Measurements from ENCODE around the gene ESR1. TPM values are rescaled to one million over a fixed set of nuclear protein-coding genes. Genes with fewer than 3 reads are reported as not detected.
A peak's percentile ranks its signal among the peaks of the same experiment; 100 is the strongest.
"Not testable (repeated sequence)": the region's sequence is repeated elsewhere in the genome, so short reads cannot be mapped to it uniquely, and the experiment has no call there.

The ESR1 gene
- total RNA-seq, 1 donor from 2014 or later = 1.2 TPM

GRCh38 chr6:152068622-152069261 lies 261.3 kb downstream of the ESR1 start:
- no peak for DNase-seq
- intact Hi-C loops (cut with DNase I) = no loop called here
- ATAC-seq (ENCODE audit: poor library complexity) = peak; percentile 72

- intact Hi-C loops (cut with DNase I) = no loop called here
- DNase-seq (no peak), ATAC-seq (ENCODE audit: poor library complexity) (no peak)
Measured at GRCh38 chr6:152070556-152070955, 263.1 kb downstream of the ESR1 start.

GRCh38 chr6:152071318-152071717 lies 263.8 kb downstream of the ESR1 start:
- intact Hi-C loops (cut with DNase I) = no loop called here
- no peak for DNase-seq
- ATAC-seq (ENCODE audit: poor library complexity) = peak; percentile 71

DNA sequence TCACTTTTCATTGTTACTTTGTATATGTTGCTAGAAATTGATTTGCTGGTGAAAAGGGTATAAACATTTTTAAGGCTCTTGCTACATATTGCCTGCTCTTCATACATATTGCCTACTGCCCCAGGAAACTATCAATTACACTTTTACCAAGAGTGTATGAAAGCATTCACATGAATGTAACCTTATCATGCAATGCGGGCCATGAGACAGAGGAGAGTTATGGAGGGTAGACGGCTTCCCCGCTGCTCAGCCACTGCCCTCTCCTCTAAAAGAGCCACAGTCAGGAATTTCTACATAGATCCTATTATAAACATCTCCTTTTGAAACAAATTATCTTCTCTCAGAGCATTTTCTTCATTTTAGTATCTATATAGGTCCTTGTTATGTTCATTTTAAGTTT lies 264.4 kb downstream of the ESR1 start:
- intact Hi-C loops (cut with DNase I) = no loop called here
- DNase-seq (no peak), ATAC-seq (ENCODE audit: poor library complexity) (no peak)

- intact Hi-C loops (cut with DNase I); ATAC-seq (ENCODE audit: poor library complexity); DNase-seq: not testable (repeated sequence)
Measured at GRCh38 chr6:152076242-152076641, 268.8 kb downstream of the ESR1 start.

DNA sequence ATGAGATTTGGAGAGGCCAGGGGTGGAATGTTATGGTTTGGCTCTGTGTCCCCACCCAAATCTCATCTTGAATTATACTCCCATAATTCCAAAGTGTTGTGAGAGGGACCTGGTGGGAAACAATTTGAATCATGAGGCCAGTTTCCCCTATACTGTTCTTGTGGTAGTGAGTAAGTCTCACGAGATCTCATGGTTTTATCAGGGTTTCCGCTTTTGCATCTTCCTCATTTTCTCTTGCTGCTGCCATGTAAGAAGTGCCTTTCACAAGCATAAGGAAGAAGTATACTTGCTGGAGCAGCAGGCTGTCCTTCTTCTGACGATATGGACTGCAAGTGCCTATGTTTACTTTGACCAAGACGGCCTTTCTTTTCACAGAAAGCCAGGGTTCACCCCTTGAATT lies 270.5 kb downstream of the ESR1 start:
- ATAC-seq (ENCODE audit: poor library complexity) (no peak), DNase-seq (no peak)
- intact Hi-C loops (cut with DNase I) = no loop called here

DNA sequence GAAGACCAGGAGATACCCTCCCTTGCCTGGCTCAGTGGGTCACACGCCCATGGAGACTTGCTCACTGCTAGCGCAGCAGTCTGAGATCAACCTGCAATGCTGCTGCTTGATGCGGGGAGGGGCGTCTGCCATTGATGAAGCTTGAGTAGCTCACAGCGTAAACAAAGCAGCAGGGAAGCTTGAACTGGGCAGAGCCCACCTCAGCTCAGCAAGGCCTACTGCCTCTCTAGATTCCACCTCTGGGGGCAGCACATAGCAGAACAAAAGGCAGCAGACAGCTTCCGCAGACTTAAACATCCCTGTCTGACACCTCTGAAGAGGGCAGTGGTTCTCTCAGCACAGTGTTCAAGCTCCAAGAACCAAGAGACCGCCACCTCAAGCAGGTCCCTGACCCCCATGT lies 271.3 kb downstream of the ESR1 start:
- no peak for DNase-seq
- ATAC-seq (ENCODE audit: poor library complexity) = no peak
- intact Hi-C loops (cut with DNase I) = no loop called here

GRCh38 chr6:152085451-152085921 lies 278.0 kb downstream of the ESR1 start:
- ATAC-seq (ENCODE audit: poor library complexity) (no peak), DNase-seq (no peak)
- intact Hi-C loops (cut with DNase I) = no loop called here

GRCh38 chr6:152086223-152086873 lies 278.9 kb downstream of the ESR1 start:
- intact Hi-C loops (cut with DNase I) = no loop called here
- DNase-seq = no peak
- ATAC-seq (ENCODE audit: poor library complexity) = no peak

GRCh38 chr6:152087096-152087495 lies 279.6 kb downstream of the ESR1 start:
- DNase-seq (no peak), ATAC-seq (ENCODE audit: poor library complexity) (no peak)
- intact Hi-C loops (cut with DNase I) = no loop called here

DNA sequence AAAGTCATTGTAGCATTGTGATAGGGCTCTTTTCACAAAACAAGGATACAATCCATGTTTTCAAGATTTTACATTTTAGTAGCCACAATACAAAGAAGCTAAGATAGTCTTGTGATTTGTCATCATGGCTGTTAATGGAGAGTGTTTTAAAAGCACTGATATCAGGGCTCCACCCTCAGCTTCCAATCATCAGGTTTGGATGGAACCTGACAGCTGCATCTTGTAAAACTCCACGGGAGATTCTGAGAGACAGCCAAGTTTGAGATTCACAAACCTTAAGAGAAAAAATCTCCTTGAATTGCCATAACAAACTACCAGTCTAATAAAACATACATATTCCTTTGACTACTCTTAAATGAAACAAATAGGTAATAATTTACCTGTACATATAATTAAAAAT lies 280.2 kb downstream of the ESR1 start:
- intact Hi-C loops (cut with DNase I) = no loop called here
- ATAC-seq (ENCODE audit: poor library complexity) (no peak), DNase-seq (no peak)

DNA sequence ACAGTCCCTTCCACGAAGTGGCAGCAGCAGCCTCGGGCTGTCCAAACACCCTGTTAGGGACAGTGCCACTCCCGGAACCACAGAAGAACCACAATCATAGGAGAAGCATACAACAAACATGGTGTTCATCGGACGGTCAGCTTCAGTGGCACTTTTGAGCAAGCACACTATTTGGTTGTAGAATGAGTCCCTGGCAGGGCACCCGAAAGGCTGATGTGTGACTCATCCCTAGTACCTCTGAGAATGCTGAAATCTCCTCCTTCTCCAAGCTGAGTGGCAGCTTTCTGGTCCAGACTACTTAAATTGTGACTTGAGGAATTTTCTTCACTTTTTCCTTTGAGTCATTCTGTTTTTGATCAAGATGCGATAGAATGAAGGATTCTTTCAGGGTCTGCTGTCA lies 282.5 kb downstream of the ESR1 start:
- intact Hi-C loops (cut with DNase I) = no loop called here
- ATAC-seq (ENCODE audit: poor library complexity) = peak; percentile 69

DNA sequence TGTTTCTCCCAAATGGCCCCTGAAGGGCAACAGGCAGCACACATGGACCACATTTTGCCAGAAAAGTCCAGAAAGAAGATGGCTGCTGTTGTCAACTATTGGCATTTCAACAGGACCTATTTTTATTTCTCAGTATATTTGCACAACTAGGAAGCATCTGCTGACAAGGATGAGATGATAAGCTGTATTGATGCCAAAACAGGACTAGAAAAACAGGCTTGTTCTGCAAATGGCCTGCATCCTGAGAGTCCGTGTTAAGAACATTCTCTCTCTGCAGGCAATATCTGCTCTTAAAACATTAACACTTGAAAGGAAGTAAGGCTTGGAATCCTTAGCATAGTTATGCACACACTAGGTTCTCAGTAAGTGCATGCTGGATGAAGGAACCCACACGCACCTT lies 283.7 kb downstream of the ESR1 start:
- DNase-seq = no peak
- intact Hi-C loops (cut with DNase I) = no loop called here
- peak; percentile 32 for ATAC-seq (ENCODE audit: poor library complexity)

More for the DNA sequence above, 282.5 kb downstream of the ESR1 start:
- DNase-seq = peak; percentile 56

- ATAC-seq (ENCODE audit: poor library complexity) (peak; percentile 29), DNase-seq (peak; percentile 50)
- intact Hi-C loops (cut with DNase I) = no loop called here
Measured at GRCh38 chr6:152091851-152092341, 284.4 kb downstream of the ESR1 start.

- DNase-seq (no peak), ATAC-seq (ENCODE audit: poor library complexity) (no peak)
- intact Hi-C loops (cut with DNase I) = no loop called here
Measured at GRCh38 chr6:152093711-152094110, 286.2 kb downstream of the ESR1 start.

DNA sequence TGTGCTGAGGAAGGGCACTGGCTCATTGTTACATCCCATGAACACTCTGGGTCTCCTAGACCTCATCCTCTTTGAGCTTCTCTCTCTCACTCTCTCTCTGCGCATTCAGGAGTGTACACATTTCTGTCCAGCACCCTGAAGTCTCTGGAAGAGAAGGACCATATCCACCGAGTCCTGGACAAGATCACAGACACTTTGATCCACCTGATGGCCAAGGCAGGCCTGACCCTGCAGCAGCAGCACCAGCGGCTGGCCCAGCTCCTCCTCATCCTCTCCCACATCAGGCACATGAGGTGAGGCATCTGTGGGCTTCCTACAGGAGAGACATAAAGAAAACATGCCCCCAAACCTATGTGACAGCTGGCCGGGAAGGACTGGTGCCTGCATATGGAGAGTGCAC lies 286.8 kb downstream of the ESR1 start:
- ATAC-seq (ENCODE audit: poor library complexity) (no peak), DNase-seq (no peak)
- intact Hi-C loops (cut with DNase I) = no loop called here

DNA sequence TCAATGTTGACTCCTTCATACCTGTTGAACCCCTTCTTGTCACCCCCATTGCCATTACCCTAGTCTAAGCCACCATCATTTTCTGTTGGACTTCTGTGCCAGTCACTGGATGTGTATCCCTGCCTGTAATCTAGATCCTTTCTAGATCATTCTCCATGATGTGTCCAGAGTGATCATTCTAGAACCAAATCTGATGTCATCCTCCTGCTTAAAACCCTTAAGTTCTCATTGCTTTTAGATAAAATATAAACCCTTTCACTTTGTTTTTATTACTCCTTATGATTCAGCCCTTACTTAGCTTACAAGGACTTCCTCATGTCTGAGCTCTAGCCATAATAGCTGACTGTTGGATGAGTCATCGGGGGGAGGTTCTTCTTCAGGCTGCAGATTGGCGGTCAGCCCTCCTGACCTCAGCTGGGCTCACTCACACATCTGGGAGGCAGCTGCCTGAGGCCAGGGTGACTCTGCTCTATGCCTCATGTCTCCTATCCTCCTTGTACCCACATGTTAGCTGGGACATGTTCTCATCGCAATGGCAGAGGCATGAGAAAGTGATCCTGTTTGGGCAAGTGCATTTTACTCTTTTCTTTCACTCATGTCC lies 287.6 kb downstream of the ESR1 start:
- intact Hi-C loops (cut with DNase I) = no loop called here
- DNase-seq (peak; percentile 85), ATAC-seq (ENCODE audit: poor library complexity) (peak; percentile 82)

DNA sequence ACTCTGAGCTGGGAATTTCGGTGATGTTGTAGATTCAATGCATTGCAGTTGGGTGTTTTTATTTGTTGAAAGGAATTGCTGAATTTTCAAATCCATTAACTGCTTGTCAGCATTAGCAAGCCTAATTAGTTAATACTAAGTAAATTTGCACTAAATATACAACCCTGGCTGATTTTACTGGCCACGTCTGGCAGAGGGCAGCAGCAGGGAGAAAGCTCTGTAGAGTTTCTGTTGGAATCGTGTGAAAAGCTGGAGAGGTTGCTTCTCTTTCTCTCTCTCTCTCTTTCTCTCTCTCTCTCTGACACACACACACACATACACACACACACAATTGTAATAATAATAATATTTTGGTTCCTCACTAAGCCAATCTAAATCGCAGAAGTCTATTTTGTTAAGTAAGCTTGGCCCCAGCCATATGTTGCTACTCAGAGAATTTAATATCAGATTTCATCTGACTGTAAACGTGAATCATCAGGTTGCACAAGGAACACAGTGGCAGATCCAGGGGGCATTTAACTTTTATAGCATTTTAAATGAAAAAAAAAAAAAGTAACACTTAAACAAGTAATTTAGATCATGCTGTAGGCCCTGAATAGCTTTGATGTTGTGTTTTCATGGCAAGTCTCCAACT lies 289.5 kb downstream of the ESR1 start:
- DNase-seq = no peak

DNA sequence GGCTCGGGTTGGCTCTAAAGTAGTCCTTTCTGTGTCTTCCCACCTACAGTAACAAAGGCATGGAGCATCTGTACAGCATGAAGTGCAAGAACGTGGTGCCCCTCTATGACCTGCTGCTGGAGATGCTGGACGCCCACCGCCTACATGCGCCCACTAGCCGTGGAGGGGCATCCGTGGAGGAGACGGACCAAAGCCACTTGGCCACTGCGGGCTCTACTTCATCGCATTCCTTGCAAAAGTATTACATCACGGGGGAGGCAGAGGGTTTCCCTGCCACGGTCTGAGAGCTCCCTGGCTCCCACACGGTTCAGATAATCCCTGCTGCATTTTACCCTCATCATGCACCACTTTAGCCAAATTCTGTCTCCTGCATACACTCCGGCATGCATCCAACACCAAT lies 291.2 kb downstream of the ESR1 start:
- DNase-seq (no peak), ATAC-seq (ENCODE audit: poor library complexity) (no peak)
- intact Hi-C loops (cut with DNase I) = no loop called here

More for the DNA sequence above, 289.5 kb downstream of the ESR1 start:
- ATAC-seq (ENCODE audit: poor library complexity) = no peak
- intact Hi-C loops (cut with DNase I) = no loop called here

Measured in Right ventricle myocardium superior (tissue), 1 donor.